ENCODE data around the gene ZNF91.

The ZNF91 gene

DNA sequence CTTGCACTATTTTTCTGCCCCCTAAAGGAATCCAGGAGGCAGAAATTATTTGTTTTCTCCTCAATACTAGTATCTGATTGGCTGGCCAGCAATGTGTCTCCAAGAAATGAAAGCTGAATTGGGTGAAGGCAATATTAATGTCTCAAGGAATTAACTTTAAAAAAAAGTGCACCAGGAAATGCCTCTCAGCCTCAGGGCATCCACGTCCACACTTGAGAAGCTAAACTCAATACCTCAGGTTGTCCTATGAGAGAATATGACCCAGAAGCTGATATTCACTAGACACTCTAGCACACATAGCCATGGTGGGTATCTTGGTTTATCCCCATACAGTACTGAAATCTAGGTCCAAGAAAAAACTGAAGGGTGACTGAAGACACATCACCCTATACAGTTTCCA, 2.1 kb downstream of the ZNF91 start:
- no peak for DNase-seq (ENCODE audit: low read depth in 1 of 2, low spot score in 1 of 2)
- TF ChIP-seq, protein P1, sequence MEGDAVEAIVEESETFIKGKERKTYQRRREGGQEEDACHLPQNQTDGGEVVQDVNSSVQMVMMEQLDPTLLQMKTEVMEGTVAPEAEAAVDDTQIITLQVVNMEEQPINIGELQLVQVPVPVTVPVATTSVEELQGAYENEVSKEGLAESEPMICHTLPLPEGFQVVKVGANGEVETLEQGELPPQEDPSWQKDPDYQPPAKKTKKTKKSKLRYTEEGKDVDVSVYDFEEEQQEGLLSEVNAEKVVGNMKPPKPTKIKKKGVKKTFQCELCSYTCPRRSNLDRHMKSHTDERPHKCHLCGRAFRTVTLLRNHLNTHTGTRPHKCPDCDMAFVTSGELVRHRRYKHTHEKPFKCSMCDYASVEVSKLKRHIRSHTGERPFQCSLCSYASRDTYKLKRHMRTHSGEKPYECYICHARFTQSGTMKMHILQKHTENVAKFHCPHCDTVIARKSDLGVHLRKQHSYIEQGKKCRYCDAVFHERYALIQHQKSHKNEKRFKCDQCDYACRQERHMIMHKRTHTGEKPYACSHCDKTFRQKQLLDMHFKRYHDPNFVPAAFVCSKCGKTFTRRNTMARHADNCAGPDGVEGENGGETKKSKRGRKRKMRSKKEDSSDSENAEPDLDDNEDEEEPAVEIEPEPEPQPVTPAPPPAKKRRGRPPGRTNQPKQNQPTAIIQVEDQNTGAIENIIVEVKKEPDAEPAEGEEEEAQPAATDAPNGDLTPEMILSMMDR (IDR thresholded peaks at IDR 0.05; ENCODE audit: insufficient read depth, low read length) = no peak
- no peak for TF ChIP-seq SPI1 (IDR thresholded peaks at IDR 0.05; ENCODE audit: borderline replicate concordance, low read depth)
- TF ChIP-seq POLR2AphosphoS5 (IDR thresholded peaks at IDR 0.05; ENCODE audit: low read depth) = no peak
- TF ChIP-seq GABPA (IDR thresholded peaks at IDR 0.05; ENCODE audit: low read depth) = no peak
- TF ChIP-seq, protein P2, sequence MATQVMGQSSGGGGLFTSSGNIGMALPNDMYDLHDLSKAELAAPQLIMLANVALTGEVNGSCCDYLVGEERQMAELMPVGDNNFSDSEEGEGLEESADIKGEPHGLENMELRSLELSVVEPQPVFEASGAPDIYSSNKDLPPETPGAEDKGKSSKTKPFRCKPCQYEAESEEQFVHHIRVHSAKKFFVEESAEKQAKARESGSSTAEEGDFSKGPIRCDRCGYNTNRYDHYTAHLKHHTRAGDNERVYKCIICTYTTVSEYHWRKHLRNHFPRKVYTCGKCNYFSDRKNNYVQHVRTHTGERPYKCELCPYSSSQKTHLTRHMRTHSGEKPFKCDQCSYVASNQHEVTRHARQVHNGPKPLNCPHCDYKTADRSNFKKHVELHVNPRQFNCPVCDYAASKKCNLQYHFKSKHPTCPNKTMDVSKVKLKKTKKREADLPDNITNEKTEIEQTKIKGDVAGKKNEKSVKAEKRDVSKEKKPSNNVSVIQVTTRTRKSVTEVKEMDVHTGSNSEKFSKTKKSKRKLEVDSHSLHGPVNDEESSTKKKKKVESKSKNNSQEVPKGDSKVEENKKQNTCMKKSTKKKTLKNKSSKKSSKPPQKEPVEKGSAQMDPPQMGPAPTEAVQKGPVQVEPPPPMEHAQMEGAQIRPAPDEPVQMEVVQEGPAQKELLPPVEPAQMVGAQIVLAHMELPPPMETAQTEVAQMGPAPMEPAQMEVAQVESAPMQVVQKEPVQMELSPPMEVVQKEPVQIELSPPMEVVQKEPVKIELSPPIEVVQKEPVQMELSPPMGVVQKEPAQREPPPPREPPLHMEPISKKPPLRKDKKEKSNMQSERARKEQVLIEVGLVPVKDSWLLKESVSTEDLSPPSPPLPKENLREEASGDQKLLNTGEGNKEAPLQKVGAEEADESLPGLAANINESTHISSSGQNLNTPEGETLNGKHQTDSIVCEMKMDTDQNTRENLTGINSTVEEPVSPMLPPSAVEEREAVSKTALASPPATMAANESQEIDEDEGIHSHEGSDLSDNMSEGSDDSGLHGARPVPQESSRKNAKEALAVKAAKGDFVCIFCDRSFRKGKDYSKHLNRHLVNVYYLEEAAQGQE (IDR thresholded peaks at IDR 0.05; ENCODE audit: insufficient replicate concordance, low read depth) = no peak
- Histone ChIP-seq H3K4me3 (replicated peaks; ENCODE audit: insufficient read depth, low read length) (no peak overlapping the region), H3K27me3 (ENCODE audit: insufficient read depth, poor library complexity, severe bottlenecking) (no peaks in the 10 kb centered on the region), H3K27ac (replicated peaks) (no peak overlapping the region)

DNA sequence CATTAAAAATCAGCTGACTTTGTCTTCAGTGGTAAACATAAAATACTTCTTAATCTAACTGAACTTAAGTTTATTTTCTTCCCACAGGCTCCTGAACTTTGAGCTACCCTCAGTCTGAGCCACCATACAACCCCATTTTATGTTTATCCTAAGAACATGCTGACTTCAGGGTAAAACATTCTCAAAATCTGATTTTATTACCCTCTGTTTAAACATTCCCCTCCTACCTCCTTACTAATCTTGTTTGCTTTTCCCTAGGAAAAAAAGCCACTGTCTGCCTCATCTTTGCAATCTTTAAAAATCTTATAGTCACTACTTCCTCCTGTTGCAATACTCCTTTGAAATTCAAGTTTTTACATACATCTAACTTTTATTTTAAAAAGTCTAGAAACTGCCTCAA, 4.0 kb downstream of the ZNF91 start:
- Histone ChIP-seq H3K27me3 (ENCODE audit: insufficient read depth, poor library complexity, severe bottlenecking) (no peaks in the 10 kb centered on the region), H3K27ac (replicated peaks) (no peak overlapping the region), H3K4me3 (replicated peaks; ENCODE audit: insufficient read depth, low read length) (no peak overlapping the region)
- DNase-seq (ENCODE audit: low read depth in 1 of 2, low spot score in 1 of 2) = no peak
- TF ChIP-seq, protein P2 (IDR thresholded peaks at IDR 0.05; ENCODE audit: insufficient replicate concordance, low read depth) = no peak
- TF ChIP-seq GABPA (IDR thresholded peaks at IDR 0.05; ENCODE audit: low read depth) = no peak
- no peak for TF ChIP-seq SPI1 (IDR thresholded peaks at IDR 0.05; ENCODE audit: borderline replicate concordance, low read depth)
- TF ChIP-seq, protein P1 (IDR thresholded peaks at IDR 0.05; ENCODE audit: insufficient read depth, low read length) = no peak
- no peak for TF ChIP-seq POLR2AphosphoS5 (IDR thresholded peaks at IDR 0.05; ENCODE audit: low read depth)

DNA sequence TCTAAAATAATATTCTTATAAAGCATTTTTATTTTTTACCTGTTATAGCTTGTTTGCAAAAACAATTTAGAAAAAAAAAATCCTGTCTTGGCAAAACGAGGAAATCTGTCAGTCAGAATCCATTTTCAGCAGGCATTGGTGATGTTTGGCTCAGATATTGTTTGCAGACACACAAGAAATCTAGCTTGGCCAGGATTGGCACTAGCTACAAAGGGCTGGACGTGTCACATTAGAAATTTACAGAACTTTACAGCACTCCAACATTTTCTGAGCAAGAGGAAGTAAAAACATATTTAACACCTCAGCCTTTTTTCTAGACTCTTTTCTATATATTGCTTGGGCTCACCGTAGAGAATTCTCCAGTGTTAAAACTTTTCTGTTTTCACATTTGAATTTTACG, 9.9 kb downstream of the ZNF91 start:
- H3K27me3 ChIP-seq (ENCODE audit: insufficient read depth, poor library complexity, severe bottlenecking) = no peaks in the 10 kb centered on the region
- no peak overlapping the region for H3K4me3 ChIP-seq (replicated peaks; ENCODE audit: insufficient read depth, low read length)
- H3K27ac ChIP-seq (replicated peaks) = no peak overlapping the region
- DNase-seq (ENCODE audit: low read depth in 1 of 2, low spot score in 1 of 2) = no peak
- TF ChIP-seq, protein P2 (IDR thresholded peaks at IDR 0.05; ENCODE audit: insufficient replicate concordance, low read depth) = no peak
- TF ChIP-seq SPI1 (IDR thresholded peaks at IDR 0.05; ENCODE audit: borderline replicate concordance, low read depth) (no peak), POLR2AphosphoS5 (IDR thresholded peaks at IDR 0.05; ENCODE audit: low read depth) (no peak), GABPA (IDR thresholded peaks at IDR 0.05; ENCODE audit: low read depth) (no peak)
- TF ChIP-seq, protein P1 (IDR thresholded peaks at IDR 0.05; ENCODE audit: insufficient read depth, low read length) = no peak
